Measurements from ENCODE around the gene MLIP.

The MLIP gene

GRCh38 chr6:54130179-54130578 is 18.9 kb downstream of the MLIP start:
- H3K4me1 ChIP-seq (ENCODE audit: insufficient read depth, low read length, severe bottlenecking): no peaks in the 10 kb centered on the region
- H3K79me2 ChIP-seq (ENCODE audit: insufficient read depth, low read length): no peaks in the 10 kb centered on the region
- no peak overlapping the region for H3K27ac ChIP-seq (ENCODE audit: low read depth, low read length, poor library complexity, severe bottlenecking)
- H3K9ac ChIP-seq (ENCODE audit: low read length): no peak overlapping the region
- H3K9me2 ChIP-seq (ENCODE audit: low read depth, low read length): no peaks in the 10 kb centered on the region
- no peaks in the 10 kb centered on the region for H3F3A ChIP-seq (ENCODE audit: insufficient read depth, low read length)
- no peaks in the 10 kb centered on the region for H3K36me3 ChIP-seq (ENCODE audit: insufficient read depth, low read length)
- H3K4me3 ChIP-seq (ENCODE audit: low read depth, low read length, poor library complexity, severe bottlenecking): no peak overlapping the region
- H4K20me1 ChIP-seq (ENCODE audit: insufficient read depth, low read length): no peaks in the 10 kb centered on the region
- H2AFZ ChIP-seq (ENCODE audit: low read length): no peak overlapping the region
- H3K9me3 ChIP-seq (ENCODE audit: low read length): no peaks in the 10 kb centered on the region
- no peak overlapping the region for H3K4me2 ChIP-seq (ENCODE audit: low read length)
- no peaks in the 10 kb centered on the region for H3K27me3 ChIP-seq (ENCODE audit: insufficient read depth, low read length)
- no peak for TF ChIP-seq EZH2 (IDR thresholded peaks at IDR 0.05; ENCODE audit: borderline replicate concordance, low read length)
- TF ChIP-seq CTCF (IDR thresholded peaks at IDR 0.05; ENCODE audit: low read length): no peak

- Histone ChIP-seq H3K9me2 (ENCODE audit: low read depth, low read length) (no peaks in the 10 kb centered on the region), H3K4me3 (ENCODE audit: low read depth, low read length, poor library complexity, severe bottlenecking) (no peak overlapping the region), H3K79me2 (ENCODE audit: insufficient read depth, low read length) (no peaks in the 10 kb centered on the region), H3K9me3 (ENCODE audit: low read length) (no peaks in the 10 kb centered on the region), H2AFZ (ENCODE audit: low read length) (no peak overlapping the region), H4K20me1 (ENCODE audit: insufficient read depth, low read length) (no peaks in the 10 kb centered on the region), H3K27ac (ENCODE audit: low read depth, low read length, poor library complexity, severe bottlenecking) (no peak overlapping the region), H3K27me3 (ENCODE audit: insufficient read depth, low read length) (no peaks in the 10 kb centered on the region), H3F3A (ENCODE audit: insufficient read depth, low read length) (no peaks in the 10 kb centered on the region), H3K9ac (ENCODE audit: low read length) (no peak overlapping the region), H3K4me2 (ENCODE audit: low read length) (no peak overlapping the region), H3K36me3 (ENCODE audit: insufficient read depth, low read length) (no peaks in the 10 kb centered on the region), H3K4me1 (ENCODE audit: insufficient read depth, low read length, severe bottlenecking) (no peaks in the 10 kb centered on the region)
- no peak for TF ChIP-seq EZH2 (IDR thresholded peaks at IDR 0.05; ENCODE audit: borderline replicate concordance, low read length)
- TF ChIP-seq CTCF (IDR thresholded peaks at IDR 0.05; ENCODE audit: low read length): no peak
These were observed 21.3 kb downstream of the MLIP start for GRCh38 chr6:54132587-54132986.

- no peaks in the 10 kb centered on the region for H3K79me2 ChIP-seq (ENCODE audit: insufficient read depth, low read length)
- no peak overlapping the region for H3K4me3 ChIP-seq (ENCODE audit: low read depth, low read length, poor library complexity, severe bottlenecking)
- no peaks in the 10 kb centered on the region for H3K36me3 ChIP-seq (ENCODE audit: insufficient read depth, low read length)
These were observed 21.9 kb downstream of the MLIP start for GRCh38 chr6:54133186-54133585.

More at GRCh38 chr6:54133186-54133585, 21.9 kb downstream of the MLIP start:
- Histone ChIP-seq H3K27ac (ENCODE audit: low read depth, low read length, poor library complexity, severe bottlenecking) (no peak overlapping the region), H4K20me1 (ENCODE audit: insufficient read depth, low read length) (no peaks in the 10 kb centered on the region), H3K9me3 (ENCODE audit: low read length) (no peaks in the 10 kb centered on the region), H3K9me2 (ENCODE audit: low read depth, low read length) (no peaks in the 10 kb centered on the region), H2AFZ (ENCODE audit: low read length) (no peak overlapping the region), H3F3A (ENCODE audit: insufficient read depth, low read length) (no peaks in the 10 kb centered on the region), H3K4me2 (ENCODE audit: low read length) (no peak overlapping the region), H3K4me1 (ENCODE audit: insufficient read depth, low read length, severe bottlenecking) (no peaks in the 10 kb centered on the region), H3K27me3 (ENCODE audit: insufficient read depth, low read length) (no peaks in the 10 kb centered on the region), H3K9ac (ENCODE audit: low read length) (no peak overlapping the region)
- TF ChIP-seq CTCF (IDR thresholded peaks at IDR 0.05; ENCODE audit: low read length) (no peak), EZH2 (IDR thresholded peaks at IDR 0.05; ENCODE audit: borderline replicate concordance, low read length) (no peak)
